RPMI8226 (cell line): ENCODE measurements around the gene MSRB2.
"Not testable (repeated sequence)": the region's sequence is repeated elsewhere in the genome, so short reads cannot be mapped to it uniquely, and the experiment has no call there.

Experiments
- DNase-seq: peaks from one replicate; pipeline ENCODE4 v3.0.0-alpha.2; 2015

Gene MSRB2

DNA sequence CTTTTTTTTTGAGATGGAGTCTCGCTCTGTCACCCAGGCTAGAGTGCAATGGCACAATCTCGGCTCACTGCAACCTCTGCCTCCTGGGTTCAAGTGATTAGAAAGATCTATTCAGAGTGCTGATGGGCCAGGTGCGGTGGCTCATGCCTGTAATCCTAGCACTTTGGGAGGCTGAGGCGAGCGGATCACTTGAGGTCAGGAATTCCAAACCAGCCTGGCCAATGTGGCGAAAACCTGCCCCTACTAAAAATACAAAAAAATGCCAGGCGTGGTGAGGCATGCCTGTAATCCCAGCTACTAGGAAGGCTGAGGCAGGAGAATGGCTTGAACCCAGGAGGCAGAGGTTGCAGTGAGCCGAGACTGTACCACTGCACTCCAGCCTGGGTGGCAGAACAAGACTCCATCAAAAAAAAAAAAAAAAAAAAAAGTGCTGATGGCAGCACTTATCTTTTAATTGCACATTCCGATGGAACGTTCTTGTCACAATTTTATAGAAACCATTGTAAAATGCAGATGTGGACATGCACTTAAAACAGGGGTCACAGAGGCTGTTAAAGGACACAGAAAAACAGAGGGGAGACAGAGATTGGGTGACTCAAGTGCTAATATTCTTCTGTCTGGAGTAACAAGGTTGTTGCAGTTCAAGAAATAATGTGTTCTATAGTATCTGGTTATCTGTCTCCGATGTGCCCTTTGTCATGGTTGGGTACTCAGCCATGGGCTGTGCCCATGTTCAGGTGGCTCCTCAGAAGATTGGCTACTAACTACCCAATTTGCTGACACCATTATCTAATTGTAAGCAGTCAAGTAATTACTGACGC is 25.1 kb upstream of the MSRB2 start:
- not testable (repeated sequence) for DNase-seq

DNA sequence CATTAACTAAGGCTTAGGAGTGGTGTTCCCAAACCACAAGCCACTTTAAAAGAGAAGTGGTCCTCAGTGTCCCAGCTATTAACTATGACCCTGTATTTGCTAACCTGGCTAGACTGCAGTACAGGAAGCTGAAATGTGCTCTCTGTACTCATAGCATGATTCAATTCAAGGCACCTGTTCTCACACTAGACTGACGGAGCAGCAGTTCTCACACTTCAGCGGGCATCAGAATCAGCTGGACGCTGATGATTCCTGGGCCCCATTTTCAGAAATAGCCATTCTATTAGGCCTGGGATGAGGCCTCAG is 24.5 kb upstream of the MSRB2 start:
- DNase-seq = no peak

DNA sequence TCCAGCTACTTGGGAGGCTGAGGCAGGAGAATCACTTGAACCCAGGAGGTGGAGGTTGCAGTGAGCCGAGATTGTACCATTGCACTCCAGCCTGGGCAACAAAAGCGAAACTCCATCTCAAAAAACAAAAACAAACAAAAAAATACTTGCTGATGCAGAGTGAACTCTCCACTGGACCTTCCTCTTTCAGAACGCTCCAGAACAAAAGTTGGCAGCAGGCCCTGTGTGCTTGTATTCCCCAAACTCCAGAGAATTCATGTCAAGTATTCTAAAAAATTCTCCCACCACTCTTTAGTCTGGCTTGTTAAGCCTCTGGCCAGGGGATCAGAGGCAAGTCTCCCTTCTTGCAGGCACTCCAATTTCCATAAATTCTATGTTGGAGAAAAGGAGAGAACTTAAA is 22.8 kb upstream of the MSRB2 start:
- not testable (repeated sequence) for DNase-seq

DNA sequence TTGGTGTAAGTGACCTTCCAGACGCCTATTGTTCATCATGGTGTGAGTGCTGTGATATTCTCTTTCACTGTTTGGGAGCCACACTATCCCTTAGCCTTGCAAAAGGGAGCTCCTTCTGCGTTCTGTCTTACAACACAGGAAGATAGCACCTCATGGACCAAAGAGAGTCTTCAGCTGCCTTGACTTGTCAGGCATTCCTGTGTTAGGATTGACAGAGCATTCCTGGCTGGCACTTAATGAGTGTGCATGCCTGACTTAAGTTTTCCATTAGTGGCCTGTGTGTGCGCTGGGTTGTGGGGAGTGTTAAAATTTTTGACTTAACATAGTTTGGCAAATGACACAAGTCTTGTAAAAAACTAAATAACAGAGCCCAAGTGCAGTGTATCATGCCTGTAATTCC is 21.9 kb upstream of the MSRB2 start:
- DNase-seq = no peak

DNA sequence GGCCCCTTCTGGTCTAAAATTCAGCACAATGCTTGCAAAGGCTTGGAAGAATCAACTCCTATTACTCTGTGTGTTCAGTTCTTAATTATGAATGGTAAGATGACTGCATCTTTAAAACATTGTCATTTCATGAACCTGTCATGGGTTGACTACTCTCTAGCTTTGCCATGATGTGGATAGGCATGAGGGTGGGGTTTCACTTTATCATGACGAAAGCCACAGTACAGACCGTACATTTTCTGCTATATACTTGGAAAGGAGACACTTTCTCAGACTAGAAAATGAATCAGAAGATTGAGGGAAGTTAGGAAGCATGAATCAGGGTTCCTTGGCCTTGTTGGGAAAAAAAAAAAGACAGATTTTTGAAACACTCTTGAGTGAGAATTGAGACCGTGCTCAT is 19.7 kb upstream of the MSRB2 start:
- no peak for DNase-seq

DNA sequence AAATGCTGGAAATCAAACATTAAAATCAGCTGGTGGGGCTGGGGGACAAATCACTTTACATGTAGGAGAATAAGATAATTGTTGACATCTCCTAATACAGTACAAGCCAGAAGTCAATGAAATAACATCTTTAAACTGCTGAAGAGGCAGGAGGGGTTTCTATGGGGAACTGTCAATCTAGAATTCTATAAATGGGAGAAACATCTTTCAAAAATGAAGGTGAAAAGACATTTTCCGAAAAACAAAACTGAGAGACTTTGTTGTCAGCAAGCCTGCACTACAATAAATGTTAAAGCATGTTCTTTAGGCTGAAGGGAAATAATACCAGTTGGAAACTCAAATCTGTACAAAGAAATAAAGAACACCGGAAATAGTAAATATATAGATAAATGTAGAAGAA is 17.3 kb upstream of the MSRB2 start:
- DNase-seq = no peak

DNA sequence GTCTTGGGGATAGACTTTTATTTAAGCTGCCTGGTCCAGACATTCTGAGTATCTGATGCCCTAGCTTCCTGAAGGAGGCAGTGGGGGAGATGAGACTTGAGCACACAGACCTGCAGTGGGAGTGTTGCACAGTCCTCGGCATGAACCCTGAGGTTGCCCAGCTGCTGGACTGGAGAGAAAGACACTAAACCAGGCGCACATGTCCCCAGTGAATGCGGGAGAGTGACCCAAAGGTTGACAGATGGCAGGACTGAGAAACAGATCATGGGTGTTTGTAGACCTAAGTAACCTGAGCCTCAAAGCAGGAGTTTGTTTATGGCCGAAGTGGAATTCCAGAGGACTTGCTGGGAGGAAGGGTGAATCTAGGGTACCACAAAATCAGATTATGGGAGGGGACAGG is 15.7 kb upstream of the MSRB2 start:
- DNase-seq = no peak

DNA sequence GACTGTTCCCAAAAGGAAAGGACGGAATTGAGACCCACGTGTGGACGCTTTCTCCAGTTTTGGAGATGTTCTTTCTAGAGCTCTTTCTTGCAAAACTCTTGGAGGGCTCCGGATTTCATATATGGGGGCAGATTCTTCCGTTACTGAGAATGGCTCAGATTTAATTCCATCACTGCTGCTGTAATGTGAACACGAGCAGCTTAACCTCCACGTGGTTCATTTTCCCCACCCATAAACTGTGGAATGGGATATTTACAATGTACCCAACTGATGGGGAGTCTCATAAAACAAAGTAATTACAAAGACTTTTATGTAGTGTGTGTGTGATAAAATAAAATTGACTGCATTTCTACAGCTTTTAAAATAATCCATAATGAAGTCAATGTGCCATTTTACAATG is 15.1 kb upstream of the MSRB2 start:
- no peak for DNase-seq

DNA sequence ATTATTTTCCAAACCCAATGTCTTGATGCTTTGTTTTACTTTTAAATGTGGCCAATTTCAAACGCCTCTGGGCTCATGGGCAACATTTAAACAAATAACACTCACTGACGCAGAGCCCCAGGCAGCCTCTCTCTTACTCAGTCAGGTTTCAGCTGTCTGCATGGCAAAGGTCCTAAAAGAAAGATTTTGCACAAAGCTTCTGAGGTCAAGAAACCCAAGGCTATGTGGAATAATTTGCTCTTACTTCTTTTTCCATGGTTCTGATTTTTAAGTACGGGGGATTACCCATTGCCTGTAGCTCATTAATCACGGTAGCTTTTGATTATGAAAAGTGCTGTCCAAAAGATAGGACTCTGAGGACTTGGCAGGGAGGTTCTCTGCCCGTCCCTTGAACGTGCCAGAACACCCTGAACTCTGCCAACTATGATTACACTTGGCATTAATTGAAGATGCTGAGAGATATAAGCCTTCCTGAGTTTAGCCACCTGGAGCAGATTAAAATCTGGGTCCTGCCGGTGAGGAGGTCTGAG is 14.1 kb upstream of the MSRB2 start:
- DNase-seq = no peak

DNA sequence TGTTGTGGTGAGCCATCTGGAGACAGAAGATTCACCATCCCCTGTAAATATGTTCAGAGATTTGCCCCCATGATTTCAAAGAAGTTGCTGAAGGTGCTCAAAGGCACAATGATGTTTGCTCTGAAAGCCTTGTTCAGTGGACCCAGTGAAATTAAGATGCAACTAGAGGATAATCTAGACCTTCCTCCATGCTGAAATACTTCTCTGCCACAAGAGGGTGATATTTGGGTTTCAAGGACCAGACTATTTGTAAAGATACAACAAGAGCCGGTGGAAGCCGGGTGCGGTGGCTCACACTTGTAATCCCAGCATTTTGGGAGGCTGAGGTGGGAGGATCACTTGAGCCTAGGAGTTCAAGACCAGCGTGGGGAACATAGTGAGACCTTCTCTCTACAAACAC is 13.5 kb upstream of the MSRB2 start:
- no peak for DNase-seq

DNA sequence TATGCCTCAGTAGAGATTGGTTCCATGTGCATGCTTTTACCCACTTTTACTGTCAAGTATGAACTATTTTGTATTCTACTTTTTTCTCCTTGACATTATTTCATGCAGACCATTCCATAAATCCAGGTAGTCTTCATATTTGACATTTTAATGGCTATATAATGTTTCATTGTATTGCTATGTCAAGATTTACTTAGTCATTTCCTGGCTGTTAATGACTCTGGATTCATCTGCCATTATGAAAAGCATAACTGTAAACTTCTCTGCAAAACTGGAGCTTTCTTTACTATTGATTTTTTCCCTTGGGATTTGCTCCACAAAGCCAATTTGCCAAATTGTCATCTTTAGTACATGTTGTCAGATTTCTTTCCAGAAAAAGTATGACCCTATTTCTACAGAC is 6.8 kb upstream of the MSRB2 start:
- no peak for DNase-seq

DNA sequence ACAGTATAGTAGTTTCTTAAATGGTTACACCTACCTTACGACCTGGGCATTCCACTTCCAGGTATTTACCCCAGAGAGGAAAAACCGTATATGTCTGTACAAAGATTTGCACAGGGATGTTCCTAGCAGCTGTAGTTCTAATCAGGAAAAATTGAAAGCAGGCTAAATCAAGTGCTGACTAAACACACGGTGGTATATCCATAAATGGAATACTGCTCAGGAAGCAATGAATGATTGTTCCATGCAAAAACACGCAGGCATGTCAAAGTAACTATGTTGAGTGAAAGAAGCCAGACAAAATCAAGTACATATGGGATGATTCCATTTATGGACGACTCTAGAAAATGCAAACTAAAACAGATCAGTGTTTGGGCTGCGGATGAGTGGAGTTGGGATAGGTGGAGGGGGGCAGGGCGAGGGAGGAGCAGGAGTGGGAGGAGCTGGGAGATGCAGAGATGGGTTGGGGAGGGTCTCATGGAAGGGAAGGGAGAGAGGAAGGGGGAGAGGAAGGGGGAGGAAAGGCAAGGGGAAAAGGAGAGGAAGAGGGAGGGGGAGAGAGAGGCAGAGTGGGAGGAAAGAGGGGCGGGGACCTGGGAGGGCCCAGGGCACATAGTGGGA is 484 bp upstream of the MSRB2 start:
- no peak for DNase-seq

DNA sequence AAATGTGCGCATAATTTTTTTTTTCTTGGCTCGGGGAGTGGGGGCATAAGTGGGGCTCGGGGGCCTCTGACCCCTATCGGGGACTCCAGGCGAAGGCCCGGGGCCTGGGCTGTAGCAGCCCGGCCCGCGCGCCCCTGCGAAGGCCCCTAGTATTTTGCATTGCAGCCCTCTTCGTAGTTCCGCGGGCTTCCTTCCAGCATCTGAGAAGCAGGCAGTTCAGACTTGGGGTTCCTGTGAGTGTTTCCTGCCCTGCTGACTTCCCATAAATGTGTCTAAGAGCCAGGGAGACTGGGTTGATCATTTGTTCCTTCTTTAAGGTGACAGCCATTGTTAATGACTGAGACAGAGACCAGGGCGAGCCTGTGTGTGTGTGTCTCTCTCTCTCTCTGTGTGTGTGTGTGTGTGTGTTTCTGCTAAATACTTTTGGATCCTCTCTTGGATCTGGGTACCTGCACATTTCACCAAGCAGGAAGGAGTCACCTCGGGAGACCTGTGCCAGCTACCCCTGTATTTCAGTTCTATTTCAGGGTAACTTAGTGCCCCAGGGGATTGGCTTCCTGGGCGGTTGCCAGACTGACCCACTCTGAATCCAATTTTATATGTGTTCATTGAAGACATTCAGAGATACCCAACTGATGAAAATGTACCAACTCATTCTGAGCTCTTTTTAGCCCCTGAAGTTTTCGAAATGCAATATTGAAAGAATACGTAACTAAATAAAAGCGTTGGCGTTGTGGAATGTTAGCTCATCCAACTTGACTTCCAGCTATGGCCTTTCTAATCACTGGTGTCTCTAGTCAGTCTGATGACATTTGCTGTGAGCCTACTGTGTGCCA is 805 bp downstream of the MSRB2 start:
- DNase-seq = peak; percentile 16

DNA sequence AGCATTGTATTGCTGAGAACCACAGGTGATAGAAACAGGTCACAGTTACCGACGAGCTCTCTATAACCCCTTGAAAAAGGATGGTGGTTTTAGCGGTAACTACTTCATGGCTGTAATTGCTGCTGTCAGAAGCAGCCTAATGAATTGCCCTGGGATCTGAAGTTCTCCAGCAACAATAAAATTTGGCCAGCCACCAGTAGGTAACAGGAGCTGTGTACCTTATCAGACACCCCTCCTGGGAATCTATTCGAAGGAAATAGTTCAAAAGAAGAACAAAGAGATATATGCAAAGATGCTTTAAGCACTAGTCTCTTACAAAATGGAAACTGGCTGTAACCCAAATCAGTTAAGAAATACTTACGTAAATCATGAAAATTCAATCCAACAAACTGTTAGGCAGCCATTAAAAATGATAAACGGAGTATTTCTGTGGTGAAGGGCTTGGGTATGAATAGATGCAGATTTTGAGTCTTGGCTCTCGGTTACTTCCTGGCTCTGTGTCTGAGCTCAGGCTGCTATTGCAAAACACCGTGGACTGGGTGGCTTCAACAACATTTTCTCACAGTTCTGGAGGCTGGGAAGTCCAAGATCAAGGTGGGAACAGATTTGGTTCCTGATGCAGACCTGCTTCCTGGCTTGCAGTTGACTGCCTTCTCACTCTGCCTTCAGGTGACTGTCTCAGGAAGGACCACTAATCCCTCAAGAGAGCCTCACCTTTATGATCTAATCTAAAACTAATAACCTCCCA is 1.6 kb downstream of the MSRB2 start:
- no peak for DNase-seq

DNA sequence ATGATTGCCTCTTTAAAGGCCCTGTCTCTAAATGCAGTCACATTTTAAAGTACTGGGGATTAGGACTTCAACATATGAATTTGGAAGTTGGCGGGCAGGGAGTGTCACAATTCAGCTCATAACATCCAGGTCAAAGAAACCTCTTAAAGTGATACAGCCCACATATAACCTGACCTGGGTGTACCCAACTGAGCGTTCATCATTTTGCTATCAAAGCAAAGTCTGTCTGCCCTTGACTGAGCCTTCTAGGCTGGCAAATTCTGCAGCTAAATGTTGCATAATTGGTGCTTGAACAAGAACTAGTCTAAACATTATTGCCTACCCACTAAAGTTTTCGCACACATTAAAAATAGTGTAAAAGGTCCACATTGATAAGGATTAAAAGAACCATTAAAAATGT is 3.7 kb downstream of the MSRB2 start:
- no peak for DNase-seq

DNA sequence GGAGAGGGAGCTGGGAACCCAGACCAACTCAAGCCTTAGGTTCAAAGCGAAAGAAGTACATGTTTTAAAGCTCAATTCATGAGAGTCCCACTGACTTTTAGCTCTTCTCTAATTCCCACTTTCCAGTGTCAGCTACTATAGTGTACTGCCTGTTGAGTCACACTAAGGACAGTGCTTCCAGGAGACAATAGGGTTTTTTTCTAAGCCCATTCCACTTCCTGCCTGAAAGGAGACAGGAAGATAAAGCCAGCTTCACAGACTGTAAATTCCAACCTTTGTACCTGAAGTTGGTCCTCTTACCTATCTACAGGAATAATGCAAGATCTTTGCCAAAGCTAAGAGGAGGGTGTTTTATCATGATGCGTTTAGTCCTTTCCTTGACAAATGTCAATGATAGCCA is 4.4 kb downstream of the MSRB2 start:
- no peak for DNase-seq

DNA sequence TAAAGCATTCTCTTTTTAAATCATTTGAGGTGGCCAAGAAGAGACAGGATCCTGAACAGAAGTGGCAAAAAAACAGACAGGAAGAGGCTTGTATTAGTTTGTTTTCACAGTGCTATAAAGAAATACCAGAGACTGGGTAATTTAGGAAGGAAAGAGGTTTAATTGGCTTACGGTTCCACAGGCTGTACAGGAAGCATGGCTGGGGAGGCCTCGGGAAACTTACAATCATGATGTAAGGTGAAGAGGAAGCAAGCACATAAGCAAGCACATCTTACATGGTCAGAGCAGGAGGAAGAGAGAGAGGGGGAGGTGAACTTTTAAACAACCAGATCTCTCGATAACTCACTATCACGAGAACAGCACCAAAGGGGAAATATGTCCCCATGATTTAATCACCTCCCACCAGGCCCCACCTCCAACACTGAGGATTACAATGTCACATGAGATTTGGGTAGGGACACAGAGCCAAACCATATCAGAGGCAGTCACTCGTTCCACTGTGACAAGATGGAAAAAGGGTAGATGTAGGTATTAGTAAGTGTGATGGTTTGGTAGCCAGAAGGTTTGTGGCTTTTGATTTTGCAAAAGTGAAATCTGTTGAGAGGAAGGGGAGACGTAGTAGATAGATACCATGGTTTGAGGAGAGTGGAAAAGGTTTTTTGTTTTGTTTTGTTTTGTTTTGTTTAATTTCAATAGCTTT is 5.1 kb downstream of the MSRB2 start:
- DNase-seq = no peak

DNA sequence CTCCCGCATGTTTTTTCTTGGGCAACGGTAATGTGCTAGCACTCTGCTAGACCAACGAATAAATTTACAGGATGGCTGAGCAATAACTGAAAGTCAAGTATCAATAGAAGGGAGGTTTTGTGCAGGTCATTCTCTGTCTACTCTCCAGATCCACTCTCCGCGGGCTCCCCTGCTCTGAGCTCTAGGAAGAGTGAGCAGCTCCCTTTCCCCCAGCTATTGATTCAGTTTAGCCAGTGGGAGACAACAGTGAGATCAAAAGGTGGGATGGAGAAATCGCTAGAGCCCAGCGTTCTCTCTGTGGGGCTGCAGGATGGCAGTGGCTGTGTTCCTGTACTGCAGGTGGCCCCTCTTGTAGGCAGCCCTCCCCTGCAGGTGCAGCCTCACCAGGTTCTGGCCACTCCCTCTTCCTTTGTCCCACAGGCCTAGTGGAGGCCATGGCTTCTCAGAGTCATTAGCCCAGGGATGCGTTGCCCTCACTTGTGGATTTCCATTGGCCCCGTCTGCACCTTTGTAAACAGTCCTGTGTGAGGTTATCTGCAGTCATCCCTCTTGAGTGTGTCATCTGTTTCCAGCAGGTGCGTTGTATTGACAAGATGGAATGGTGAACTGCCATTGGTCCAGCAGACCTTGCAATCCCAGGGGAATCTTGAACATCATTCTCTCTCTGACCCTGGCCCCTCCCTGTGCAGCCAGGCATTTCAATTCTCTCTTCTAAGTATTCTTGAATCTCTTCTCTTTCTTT is 11.1 kb downstream of the MSRB2 start:
- no peak for DNase-seq

DNA sequence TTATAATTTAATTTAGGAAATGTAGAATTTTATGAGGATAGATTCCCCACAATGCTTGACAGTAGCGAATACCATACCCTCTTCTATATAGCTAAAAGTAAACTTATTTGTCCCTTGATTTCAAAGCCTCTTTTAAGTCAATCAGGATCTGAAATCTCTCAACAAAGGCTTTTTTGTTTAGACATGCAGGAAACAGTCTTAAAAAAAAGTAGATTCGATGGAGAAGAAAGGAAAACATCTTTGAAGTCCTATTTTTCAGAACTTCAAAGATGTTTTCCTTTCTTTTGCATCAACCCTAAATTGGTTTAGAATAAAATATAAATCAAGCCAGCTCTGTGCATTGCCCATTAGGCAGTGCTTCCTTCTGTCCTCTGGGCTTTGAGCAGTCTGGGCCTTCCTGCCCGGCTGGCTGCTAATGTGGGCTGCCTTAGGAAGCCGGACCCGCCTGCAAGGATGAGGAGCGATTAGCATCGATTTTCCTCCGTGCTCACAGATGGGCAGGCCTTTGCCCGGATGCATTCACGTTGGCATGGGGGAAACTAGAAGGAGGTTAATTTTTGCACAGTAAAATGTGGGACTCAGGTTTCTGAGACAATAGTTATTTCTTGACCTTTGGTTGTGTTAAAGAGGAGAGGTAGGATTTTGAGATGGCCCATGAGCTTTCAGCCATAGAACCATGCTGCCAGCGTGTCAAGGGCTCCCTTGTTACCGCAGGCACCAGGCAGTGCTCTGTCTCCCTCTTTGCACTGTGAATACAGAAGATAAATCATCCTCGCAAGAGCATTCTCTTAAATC is 15.5 kb downstream of the MSRB2 start:
- DNase-seq = no peak

DNA sequence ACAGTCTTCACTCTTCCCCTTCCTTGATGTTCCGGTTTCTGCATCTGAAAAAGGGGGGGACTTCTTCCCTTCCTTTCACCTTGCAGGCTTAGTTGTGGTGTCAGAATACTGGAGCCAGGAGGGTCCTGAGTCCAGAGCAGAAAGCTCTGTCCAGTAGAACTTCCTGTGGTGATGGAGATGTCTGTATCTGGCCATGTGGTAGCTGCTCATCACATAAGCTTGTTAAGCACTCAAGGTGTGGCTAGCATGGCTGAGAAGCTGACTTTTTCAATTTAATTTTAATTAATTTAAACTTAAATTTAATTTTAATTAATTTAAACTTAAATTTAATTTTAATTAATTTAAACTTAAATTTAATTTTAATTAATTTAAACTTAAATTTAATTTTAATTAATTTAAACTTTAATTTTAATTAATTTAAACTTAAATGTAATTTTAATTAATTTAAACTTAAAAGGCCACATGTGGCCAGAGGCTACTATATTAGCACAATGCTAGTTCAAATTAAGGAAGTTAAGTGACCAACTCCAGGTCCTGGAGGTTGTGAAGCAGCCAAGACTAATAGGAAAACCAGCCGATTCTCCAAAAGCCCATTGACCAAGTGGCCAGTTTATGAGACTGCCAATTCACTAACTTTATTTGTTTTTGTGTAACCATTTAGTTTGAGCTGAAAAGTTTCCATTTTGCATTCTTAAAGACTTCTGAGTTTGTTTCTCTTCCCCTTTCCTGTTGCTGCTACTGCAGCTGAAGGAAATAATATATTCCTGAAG is 16.3 kb downstream of the MSRB2 start:
- no peak for DNase-seq
